Fibroblast of pulmonary artery (primary cell): ENCODE data around the gene PLB1.

Experiments
- DNase-seq: peaks from one replicate; pipeline ENCODE4 v3.0.0-alpha.2; 2010; ENCODE audit warnings: low read depth
- H3K4me3 ChIP-seq: replicated peaks from 2 replicates; pipeline ENCODE4 v1.5.1; 2011; ENCODE audit warnings: low read depth, mild to moderate bottlenecking, control low read depth, low read length, moderate library complexity
- TF ChIP-seq, protein P1 (sequence below): IDR thresholded peaks from 2 replicates; pipeline ENCODE4 v1.5.1; 2011; ENCODE audit warnings: mild to moderate bottlenecking, control low read depth, low read length, inconsistent platforms; ENCODE audit errors: missing control alignments

The PLB1 gene

DNA sequence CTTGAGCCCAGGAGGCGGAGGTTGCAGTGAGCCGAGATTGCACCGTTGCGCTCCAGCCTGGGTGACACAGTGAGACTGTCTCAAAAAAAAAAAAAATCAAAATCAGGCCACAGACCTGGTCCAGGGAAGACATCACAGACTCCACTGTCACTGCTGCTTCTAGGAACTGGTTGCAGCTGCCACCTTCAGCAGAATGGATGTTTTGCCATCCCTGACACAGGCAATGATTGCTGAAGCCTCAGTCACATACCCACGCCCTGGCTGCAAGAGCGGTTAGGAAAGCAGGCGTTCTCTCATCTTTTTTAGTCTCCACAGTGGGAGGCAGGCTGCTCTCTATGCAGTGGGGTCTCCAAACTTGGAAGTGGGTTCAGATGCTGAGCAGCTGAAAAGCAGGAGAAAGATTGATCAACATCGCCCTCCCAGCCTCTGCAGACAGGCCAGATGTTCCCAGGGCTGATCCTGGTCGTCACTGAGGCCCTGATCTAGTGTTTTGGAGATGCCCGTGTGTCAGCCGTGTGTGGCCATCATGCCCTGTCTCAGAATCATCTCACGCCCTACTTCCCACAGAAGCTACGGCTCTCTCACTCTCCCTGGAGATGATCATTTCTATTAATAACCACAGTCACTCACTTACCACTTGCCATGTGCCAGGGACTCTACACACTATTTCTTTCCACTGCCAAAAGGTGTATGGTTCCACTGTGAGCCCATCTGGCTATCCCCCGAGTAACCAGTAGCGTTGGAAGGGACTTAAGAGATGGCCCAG lies 91.8 kb downstream of the PLB1 start:
- TF ChIP-seq, protein P1, sequence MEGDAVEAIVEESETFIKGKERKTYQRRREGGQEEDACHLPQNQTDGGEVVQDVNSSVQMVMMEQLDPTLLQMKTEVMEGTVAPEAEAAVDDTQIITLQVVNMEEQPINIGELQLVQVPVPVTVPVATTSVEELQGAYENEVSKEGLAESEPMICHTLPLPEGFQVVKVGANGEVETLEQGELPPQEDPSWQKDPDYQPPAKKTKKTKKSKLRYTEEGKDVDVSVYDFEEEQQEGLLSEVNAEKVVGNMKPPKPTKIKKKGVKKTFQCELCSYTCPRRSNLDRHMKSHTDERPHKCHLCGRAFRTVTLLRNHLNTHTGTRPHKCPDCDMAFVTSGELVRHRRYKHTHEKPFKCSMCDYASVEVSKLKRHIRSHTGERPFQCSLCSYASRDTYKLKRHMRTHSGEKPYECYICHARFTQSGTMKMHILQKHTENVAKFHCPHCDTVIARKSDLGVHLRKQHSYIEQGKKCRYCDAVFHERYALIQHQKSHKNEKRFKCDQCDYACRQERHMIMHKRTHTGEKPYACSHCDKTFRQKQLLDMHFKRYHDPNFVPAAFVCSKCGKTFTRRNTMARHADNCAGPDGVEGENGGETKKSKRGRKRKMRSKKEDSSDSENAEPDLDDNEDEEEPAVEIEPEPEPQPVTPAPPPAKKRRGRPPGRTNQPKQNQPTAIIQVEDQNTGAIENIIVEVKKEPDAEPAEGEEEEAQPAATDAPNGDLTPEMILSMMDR: no peak
- H3K4me3 ChIP-seq: no peak overlapping the region

DNA sequence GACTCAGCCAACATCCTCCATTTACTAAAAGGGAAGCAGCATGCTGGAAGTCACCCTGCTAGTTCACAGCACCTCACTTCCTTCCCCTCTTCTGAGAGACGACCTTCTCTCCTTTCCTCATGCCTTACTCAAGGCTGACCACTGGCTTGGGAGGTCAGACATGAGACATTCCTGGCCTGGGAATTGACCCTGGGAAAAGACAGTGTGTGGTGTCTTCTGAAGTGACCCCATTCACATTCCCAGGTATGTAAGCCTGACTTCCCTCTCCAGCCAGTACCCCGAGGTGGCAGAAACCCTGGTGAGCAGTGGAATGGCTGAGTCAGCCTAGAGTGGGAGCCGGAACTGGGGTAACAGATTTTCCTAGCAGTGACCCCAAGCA lies 92.4 kb downstream of the PLB1 start:
- TF ChIP-seq, protein P1: no peak
- H3K4me3 ChIP-seq: no peak overlapping the region
- DNase-seq: no peak

More for the DNA sequence above, 91.8 kb downstream of the PLB1 start:
- no peak for DNase-seq

DNA sequence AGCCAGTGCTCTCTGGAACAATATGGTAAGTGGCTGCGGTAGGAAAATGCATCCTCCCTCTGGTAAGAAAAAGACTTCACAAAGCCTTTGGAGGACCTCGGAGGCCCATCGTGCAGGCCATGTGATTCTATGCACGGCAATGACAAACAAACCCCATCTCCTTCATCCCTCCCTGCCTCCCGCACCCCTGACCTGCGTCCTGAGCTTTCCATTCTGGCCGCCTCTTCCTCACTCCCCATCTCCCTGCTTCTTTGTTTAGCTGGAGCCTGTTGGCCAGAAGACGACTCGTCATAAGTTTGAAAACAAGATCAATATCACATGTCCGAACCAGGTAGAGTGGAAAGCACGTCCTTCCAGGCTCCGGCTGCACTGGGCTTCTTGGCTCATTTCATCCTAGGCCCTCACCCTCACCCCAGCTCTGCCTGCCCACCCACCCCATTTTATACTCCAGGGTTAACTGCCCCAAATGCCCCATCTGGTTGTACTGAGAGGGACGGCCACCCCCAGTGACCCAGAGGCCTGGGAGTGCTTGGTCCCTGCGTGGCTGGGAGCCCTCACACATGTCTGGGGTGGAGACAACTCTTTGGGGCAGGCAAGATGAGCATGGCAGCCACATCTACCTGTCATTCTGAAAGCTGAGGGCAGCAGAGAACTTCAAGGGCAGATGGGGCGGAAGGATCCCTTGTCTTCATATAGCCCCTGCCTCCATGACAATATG lies 94.0 kb downstream of the PLB1 start:
- no peak for DNase-seq
- TF ChIP-seq, protein P1: no peak
- no peak overlapping the region for H3K4me3 ChIP-seq

DNA sequence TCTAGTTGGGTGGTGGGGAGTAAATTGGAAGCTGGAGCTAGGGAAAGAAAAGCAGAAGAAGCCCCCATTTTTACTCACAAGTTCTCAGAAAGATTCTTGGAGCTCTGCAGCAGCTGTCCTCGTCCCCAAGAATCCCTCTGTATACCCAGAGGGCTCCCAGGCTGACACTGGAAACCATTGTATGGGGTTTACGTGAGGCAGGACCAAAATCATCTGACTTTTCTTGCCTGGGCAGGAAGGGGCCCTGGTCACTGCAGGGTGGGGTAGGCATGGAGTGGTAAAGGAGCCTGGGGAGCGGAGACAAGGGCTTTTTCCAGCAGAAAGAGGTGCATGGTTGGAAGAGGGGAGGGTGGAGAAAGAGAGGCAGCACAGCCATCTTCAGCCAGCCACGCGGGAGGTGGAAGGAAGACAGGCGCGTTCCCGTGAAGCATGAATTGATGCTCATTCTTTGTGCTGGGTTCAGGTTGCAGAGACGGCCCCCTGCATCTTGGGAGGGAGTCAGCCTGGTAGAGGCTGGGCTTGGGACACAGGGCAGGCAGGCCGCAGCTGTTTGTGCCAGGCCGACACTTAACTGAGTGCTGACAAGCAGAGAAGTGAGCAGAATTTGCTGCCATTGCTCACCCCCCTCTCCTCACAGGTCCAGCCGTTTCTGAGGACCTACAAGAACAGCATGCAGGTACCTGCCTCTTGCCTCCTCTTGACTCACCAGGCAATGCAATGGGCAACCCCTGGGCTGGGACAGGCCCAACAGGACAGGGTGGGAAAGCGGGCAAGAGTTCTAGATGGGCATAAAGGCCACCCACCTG lies 94.8 kb downstream of the PLB1 start:
- TF ChIP-seq, protein P1: no peak
- no peak overlapping the region for H3K4me3 ChIP-seq
- no peak for DNase-seq

DNA sequence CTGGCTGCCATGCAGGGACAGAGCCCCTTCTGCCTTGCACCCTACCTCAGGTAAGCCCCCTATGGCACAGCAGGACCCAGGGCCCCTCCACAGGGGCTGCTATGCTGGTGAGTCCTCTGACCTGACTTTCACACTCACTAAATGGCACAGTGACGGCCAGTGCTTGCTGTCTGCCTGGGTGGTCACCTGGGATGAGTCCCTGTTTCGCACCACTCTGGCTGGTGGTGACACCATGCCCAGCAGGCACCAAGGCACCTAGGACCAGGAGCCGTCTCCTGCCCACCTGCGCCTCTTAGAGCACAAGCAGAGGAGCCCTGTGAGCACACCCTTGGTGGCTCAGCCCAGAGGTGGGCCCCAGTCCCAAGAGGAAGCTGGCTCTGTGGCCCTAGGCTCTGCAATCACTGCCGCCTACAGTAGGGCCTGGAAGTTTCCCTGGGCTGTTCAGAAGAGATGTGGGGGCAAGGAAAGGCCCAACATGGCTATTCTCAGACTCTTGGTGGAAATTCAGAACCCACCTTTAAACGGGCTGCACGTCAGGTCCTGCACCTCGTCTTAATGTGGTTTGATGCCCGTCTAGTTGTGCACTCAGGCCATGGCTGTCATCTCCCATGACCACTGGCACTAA lies 96.0 kb downstream of the PLB1 start:
- TF ChIP-seq, protein P1: no peak
- no peak for DNase-seq

DNA sequence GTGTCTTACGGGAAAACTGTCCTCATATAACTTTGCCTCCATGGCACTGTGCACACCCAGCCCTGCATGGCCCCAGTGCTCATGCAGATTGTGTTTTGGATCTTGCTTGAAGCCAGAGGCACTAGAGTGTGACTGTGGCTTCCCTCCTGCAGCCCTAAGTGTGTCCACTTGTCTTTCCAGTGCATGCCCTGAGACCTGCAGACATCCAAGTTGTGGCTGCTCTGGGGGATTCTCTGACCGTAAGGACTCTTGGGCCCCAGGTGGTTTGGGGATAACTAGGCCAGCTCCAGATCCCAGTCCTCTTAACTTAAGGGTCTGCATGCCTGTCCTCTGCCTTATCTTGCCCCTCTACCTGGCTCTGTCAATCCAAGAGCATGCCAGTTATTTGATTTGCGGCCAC lies 96.6 kb downstream of the PLB1 start:
- DNase-seq: no peak
- H3K4me3 ChIP-seq: no peak overlapping the region
- TF ChIP-seq, protein P1: no peak

More for the DNA sequence above, 96.0 kb downstream of the PLB1 start:
- H3K4me3 ChIP-seq: no peak overlapping the region
